ENCODE results near the gene RGS12.

DNA sequence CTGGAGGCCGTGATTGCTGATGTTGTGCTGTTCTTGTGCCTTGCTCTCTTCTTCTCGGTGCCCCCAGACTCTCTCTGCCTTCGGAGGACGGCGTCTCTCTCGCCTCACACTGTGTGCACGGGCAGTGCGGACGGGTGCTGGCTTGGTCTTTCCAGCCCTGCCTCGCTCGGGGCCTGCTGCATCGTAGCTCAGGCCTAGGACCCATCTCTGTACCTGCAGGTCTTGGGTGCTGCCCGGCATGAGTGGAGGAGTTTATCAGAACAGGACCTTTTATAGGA lies 18.2 kb downstream of the RGS12 start:
- TF ChIP-seq CTCF (conservative IDR thresholded peaks at IDR 0.05) = no peak
- TF ChIP-seq ZFX (IDR thresholded peaks at IDR 0.05) = no peak

All from C4-2B (cell line).